NOMO-1 (cell line): ENCODE results near the gene TMPRSS11D.

ENCODE experiments used
- DNase-seq, 2 experiments: peaks; one replicate each; lab custom pipeline; 2025; ENCODE audit not compliant: unreplicated experiment in 2 of 2; lab: John Stamatoyannopoulos, UW

TMPRSS11D gene

GRCh38 chr4:67776746-67777145, 107.1 kb downstream of the TMPRSS11D start:
- no peak for DNase-seq
